MCF 10A (cell line): Measurements from ENCODE around the gene ABCB11. TPM values are rescaled to one million over a fixed set of nuclear protein-coding genes. Genes with fewer than 3 reads are reported as not detected.
A peak's percentile ranks its signal among the peaks of the same experiment; 100 is the strongest.

Experiments used
- Bru-seq: library from RNA; stranded (reverse); fragments of 400-500 nt; gene quantifications from one replicate; lab custom pipeline; 2021; lab: Mats Ljungman, UMichigan
- BruChase-seq, 2 experiments: library from RNA; stranded (reverse); fragments of 400-500 nt; gene quantifications; one replicate each; lab custom pipeline; 2021; lab: Mats Ljungman, UMichigan
- BruUV-seq: library from RNA; stranded (reverse); fragments of 400-500 nt; replicated peaks from 2 replicates; lab custom pipeline; 2021; lab: Mats Ljungman, UMichigan
- CTCF ChIA-PET: fragments of 300-600 bp; sonication (Branson Sonifier 250); formaldehyde crosslinking; extraction: SDS; loops from one replicate; lab custom pipeline; 2021; ENCODE audit warnings: antibody characterized with exemption, inconsistent platforms; lab: Yijun Ruan, JAX
- POLR2A ChIA-PET: fragments of 300-600, 350-650 bp; sonication (Branson Sonifier 250); formaldehyde crosslinking; extraction: SDS; loops from one replicate; lab custom pipeline; 2020; ENCODE audit warnings: antibody characterized with exemption, inconsistent platforms; lab: Yijun Ruan, JAX
- DNase-seq: peaks from one replicate; pipeline ENCODE4 v3.0.0-alpha.2; 2018; ENCODE audit not compliant: unreplicated experiment
- H3K27ac Mint-ChIP-seq: one replicate; pipeline ENCODE4 v1.8.0; 2022; ENCODE audit warnings: mild to moderate bottlenecking, low read depth, mixed read lengths; ENCODE audit not compliant: unreplicated experiment
- H3K27me3 Mint-ChIP-seq: one replicate; pipeline ENCODE4 v1.8.0; 2022; ENCODE audit warnings: mixed read lengths; ENCODE audit not compliant: insufficient read depth, unreplicated experiment
- H3K36me3 Mint-ChIP-seq: one replicate; pipeline ENCODE4 v1.8.0; 2022; ENCODE audit warnings: mild to moderate bottlenecking, moderate library complexity, mixed read lengths; ENCODE audit not compliant: insufficient read depth, unreplicated experiment
- H3K4me1 Mint-ChIP-seq: one replicate; pipeline ENCODE4 v1.8.0; 2022; ENCODE audit warnings: mixed read lengths; ENCODE audit not compliant: insufficient read depth, unreplicated experiment
- H3K4me3 Mint-ChIP-seq: one replicate; pipeline ENCODE4 v1.8.0; 2022; ENCODE audit warnings: mild to moderate bottlenecking, moderate library complexity, mixed read lengths; ENCODE audit not compliant: unreplicated experiment
- H3K9me3 Mint-ChIP-seq: one replicate; pipeline ENCODE4 v1.8.0; 2022; ENCODE audit warnings: mixed read lengths; ENCODE audit not compliant: unreplicated experiment
- intact Hi-C: fragments of 100-400 bp; cut with micrococcal nuclease; formaldehyde crosslinking; loops from 2 replicates; pipeline ENCODE4 v1.14.1; 2022
- long read RNA-seq: library from polyadenylated mRNA; stranded (forward); transcript quantifications from one replicate; pipeline ENCODE4 v2.0.0, GENCODE V29; 2022
- total RNA-seq: library from RNA; stranded (reverse); gene quantifications from 2 replicates; pipeline ENCODE4 v1.2.3, GENCODE V29; 2022
- TF ChIP-seq, protein P1 (sequence below): fragments of 200-600 bp; IDR thresholded peaks from one replicate; pipeline ENCODE4 v1.8.0; 2022; ENCODE audit warnings: antibody characterized with exemption, mild to moderate bottlenecking; ENCODE audit not compliant: unreplicated experiment

ABCB11 gene
- total RNA-seq (0.05 TPM in 1 of 2 replicates, not detected in the other), Bru-seq, nascent RNA (percentile 2 among the genes with signal in this experiment), BruChase-seq, experiment 1, labeled RNA remaining after a 6-hour chase (not detected), BruChase-seq, experiment 2, labeled RNA remaining after a 2-hour chase (not detected)
- long read RNA-seq = 0 reads

DNA sequence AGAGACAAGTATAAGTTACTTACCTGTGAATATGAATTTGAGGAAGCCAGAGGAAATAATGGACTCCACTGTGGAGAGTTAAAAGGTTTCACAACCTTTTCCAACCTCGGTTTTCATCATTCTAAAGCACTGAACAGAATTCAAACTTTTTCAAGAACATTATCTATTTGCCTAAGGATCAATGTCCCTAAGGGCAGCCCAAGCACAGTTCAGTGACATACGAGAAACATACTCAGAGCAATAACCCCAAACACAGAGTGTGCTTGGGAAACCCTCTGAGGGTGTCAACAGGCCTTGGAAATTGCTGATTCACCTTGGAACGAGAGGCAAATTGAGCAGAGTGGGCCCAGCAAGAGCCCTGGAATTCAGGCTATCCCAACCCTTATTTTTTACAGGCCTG is at the start of gene ABCB11:
Gene ABCB11 (minus strand): TSS at position 123 of the 400 bp plus-strand sequence. CDS start 13,199 bp downstream, outside the sequence.
- no peaks in the 10 kb centered on the region for H3K36me3 Mint-ChIP-seq
- H3K4me1 Mint-ChIP-seq = no peaks in the 10 kb centered on the region
- no peak for DNase-seq
- no TSS peak for BruUV-seq
- H3K4me3 Mint-ChIP-seq = no peak within 1 kb of the TSS
- POLR2A ChIA-PET = interaction anchor here (0.6 kb wide), 1 partner anchor 19 kb away, joined by 3 read pairs; no protein-coding TSS in a partner anchor
- H3K27ac Mint-ChIP-seq = no peak within 1 kb of the TSS
- CTCF ChIA-PET = interaction anchor here (0.6 to 1.0 kb wide), 2 partner anchors 60 to 88 kb away, joined by 3 read pairs; no protein-coding TSS in a partner anchor
- intact Hi-C loops = no loop called here
- TF ChIP-seq, protein P1, sequence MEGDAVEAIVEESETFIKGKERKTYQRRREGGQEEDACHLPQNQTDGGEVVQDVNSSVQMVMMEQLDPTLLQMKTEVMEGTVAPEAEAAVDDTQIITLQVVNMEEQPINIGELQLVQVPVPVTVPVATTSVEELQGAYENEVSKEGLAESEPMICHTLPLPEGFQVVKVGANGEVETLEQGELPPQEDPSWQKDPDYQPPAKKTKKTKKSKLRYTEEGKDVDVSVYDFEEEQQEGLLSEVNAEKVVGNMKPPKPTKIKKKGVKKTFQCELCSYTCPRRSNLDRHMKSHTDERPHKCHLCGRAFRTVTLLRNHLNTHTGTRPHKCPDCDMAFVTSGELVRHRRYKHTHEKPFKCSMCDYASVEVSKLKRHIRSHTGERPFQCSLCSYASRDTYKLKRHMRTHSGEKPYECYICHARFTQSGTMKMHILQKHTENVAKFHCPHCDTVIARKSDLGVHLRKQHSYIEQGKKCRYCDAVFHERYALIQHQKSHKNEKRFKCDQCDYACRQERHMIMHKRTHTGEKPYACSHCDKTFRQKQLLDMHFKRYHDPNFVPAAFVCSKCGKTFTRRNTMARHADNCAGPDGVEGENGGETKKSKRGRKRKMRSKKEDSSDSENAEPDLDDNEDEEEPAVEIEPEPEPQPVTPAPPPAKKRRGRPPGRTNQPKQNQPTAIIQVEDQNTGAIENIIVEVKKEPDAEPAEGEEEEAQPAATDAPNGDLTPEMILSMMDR = no peak
- no peaks in the 10 kb centered on the region for H3K9me3 Mint-ChIP-seq
- no peaks in the 10 kb centered on the region for H3K27me3 Mint-ChIP-seq

DNA sequence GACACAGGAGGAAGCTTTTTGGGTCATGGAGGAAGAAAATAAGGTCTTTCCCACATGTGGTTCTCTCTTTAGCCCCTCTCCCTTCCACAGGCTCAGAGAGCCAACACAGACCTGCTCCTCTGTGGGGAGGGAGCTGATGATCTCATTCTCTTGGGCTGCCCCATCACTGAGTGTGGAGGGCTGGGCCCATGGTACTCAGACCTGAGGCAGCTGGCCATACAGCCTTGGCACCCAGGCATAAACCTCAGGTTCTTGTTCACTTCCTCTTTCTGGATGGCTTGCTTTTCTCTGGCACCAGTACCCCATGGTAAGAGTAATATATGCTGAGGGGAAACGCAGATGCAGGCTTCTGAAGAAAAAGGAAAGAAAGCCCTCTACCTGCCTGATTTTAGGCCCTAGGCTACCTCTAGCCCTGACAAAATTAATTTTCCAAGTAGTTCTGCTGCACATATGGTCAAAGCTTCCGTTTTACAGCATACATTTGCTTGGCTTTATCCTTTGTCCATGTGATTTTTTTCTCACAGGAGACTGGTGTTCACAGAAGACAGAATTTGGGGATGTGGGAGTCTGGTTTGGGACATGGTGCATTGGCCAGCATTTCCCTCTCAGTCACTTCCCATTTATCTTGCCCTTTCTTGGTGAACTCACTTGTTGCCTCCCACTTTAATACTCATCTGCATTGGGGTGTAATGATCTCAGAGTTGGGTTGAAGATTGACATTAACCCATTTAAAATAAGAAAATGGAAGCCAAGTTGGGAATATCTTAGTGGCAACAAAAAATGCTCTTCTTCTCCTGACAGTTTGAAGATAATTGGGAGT is 49.3 kb upstream of the ABCB11 start:
- CTCF ChIA-PET = no interaction called here
- no peaks in the 10 kb centered on the region for H3K4me1 Mint-ChIP-seq
- no TSS peak for BruUV-seq
- no peak for DNase-seq
- no peak overlapping the region for H3K4me3 Mint-ChIP-seq
- TF ChIP-seq, protein P1 = no peak
- no peaks in the 10 kb centered on the region for H3K9me3 Mint-ChIP-seq
- intact Hi-C loops = no loop called here
- no peak overlapping the region for H3K27ac Mint-ChIP-seq
- no peaks in the 10 kb centered on the region for H3K27me3 Mint-ChIP-seq
- POLR2A ChIA-PET = interaction anchor here (0.9 kb wide), 1 partner anchor 9 kb away, joined by 4 read pairs; no protein-coding TSS in a partner anchor
- H3K36me3 Mint-ChIP-seq = no peaks in the 10 kb centered on the region

DNA sequence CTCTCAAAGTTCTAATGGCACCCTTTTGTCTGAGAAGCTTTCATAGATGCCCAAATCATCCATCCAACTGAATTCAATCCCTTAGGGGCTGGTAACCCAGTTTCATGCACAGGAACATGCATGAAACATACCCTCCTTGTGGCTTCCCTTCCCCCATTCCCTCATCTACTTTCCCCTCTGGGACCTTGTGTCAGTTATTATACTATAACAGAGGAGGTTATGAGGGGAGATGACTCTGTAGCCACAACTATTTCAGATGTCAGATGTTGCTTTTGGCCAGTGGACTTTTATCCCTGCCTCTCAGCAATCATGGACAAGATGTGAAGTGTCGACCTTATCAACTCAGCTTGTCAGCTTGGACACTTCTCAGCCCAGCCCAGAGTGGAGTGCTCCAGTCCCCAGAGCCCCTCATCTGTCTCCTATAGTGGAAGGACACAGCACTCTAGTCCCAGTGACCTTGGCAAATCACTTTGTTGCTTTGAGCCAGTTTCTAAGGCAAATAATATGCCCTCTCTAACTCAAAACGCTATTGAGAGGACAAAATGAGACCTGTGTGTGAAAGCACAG is 46.6 kb upstream of the ABCB11 start:
- ChIA-PET POLR2A (no interaction called here), CTCF (interaction anchor here (0.7 kb wide), 1 partner anchor 33 kb away, joined by 3 read pairs; no protein-coding TSS in a partner anchor)
- no peaks in the 10 kb centered on the region for H3K9me3 Mint-ChIP-seq
- no peak for DNase-seq
- H3K36me3 Mint-ChIP-seq = no peaks in the 10 kb centered on the region
- BruUV-seq = no TSS peak
- H3K4me1 Mint-ChIP-seq = no peaks in the 10 kb centered on the region
- H3K4me3 Mint-ChIP-seq = no peak overlapping the region
- H3K27me3 Mint-ChIP-seq = no peaks in the 10 kb centered on the region
- intact Hi-C loops = no loop called here
- no peak overlapping the region for H3K27ac Mint-ChIP-seq
- TF ChIP-seq, protein P1 = no peak
